GM18909 (cell line): Measurements from ENCODE around the gene APOA5.
"Not testable (repeated sequence)": the region's sequence is repeated elsewhere in the genome, so short reads cannot be mapped to it uniquely, and the experiment has no call there.

Experiments used
- ATAC-seq: cut with Tn5 transposase; IDR thresholded peaks from one replicate; pipeline ENCODE4 v1.9.1; 2021; ENCODE audit warnings: mild to moderate bottlenecking; ENCODE audit not compliant: unreplicated experiment, poor library complexity

APOA5 gene

DNA sequence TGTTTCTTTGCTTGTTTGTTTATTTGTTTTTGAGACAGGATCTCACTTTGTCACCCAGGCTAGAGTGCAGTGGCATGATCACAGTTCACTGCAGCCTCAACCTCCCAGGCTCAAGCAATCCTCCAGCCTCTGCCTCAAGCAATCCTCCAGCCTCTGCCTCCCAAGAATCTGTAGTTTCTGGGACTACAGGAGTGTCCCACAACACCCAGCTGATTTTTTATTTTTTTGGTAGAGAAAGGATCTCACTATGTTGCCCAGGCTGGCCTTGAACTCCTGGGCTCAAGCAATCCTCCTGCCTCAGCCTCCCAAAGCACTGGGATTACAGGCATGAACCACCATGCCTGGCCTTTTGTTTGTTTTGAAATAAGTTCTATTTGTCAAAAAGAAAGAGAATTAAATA lies 10.0 kb upstream of the APOA5 start:
- ATAC-seq = not testable (repeated sequence)

DNA sequence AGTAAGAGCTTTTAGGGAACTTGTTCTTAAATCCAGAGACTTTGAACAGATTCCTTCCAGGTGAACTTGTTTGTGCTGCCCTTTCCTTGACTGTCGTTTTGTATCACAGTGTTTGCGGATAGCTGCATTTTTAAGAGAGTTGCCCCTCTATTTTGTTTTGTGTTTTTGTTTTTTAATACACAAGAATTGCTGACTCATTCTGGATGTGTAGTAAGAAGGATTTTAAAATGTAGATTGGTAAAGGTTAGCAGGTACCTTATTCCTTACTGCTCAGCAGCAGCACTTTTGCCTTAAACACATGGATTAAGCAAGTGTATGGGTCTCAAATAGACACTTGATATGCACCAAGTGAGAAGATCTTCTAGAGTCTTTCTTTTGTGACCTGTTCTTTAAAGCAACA lies 8.9 kb upstream of the APOA5 start:
- ATAC-seq = no peak

DNA sequence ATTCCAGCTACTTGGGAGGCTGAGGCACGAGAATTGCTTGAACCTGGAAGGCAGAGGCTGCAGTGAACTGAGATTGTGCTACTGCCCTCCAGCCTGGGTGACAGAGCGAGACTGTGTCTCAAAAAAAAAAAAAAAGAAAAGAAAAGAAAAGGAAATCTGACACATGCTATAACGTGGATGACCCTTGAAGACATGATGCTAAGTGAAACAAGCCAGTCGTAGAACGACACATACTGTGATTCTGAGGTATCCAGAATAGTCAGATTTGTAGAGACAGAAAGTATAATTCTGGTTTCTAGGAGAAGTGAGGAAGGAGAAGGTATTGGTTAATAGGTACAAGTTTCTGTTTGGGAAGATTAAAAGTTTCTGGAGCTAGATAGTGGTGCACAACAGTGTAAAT lies 6.7 kb upstream of the APOA5 start:
- no peak for ATAC-seq

DNA sequence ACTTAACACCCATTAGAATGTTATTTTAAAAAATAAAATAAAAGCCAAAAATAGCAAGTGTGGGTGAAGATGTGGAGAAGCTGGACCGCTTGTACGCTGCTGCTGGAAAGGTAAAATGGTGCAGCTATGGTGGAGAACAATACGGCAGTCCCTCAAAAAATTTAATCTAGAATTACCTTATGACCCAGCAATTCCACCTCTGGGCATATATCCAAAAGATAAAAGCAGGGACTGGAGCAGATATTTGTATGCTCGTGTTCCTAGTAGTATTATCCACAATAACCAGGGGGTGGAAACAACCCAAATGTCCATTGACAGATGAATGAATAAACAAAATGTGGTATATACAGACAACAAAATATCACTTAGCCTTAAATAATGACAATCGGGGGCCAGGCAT lies 6.1 kb upstream of the APOA5 start:
- ATAC-seq = no peak

DNA sequence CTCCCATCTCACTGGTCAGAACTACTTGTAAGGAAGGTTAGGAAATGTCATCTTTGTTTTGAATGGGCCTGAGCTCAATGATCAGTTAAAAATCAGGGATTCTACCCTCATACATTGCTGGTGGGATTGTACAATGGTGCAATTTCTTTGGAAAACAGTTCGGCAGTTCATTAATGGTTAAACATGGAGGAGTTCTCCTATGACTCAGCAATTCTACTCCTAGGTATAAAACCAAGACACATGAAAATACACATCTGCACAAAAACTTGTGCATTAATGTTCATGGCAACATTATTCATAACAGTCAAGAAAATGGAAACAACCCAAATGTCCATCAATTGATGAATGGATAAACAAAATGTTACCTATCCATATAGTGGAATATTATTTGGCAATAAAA lies 4.9 kb upstream of the APOA5 start:
- ATAC-seq = no peak

DNA sequence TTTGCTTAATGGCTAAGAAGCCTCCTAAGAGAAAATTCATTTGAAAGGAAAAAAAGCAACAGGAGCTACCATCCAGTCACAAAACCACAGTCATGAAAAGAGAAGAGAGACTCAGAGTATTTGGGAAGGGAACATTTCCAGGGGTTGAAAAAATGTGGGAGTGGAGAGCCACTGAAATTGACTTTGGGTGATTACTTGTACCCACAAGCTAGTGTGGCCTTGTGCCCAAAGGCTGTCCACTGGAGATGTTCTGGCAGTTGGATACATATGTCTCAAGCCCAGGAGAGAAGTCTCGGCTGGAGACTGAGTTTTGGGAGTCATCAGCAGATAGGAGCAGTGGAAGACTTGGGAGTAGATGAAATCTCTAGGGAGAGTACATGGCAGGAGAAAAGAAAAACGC lies 3.2 kb upstream of the APOA5 start:
- ATAC-seq = no peak

DNA sequence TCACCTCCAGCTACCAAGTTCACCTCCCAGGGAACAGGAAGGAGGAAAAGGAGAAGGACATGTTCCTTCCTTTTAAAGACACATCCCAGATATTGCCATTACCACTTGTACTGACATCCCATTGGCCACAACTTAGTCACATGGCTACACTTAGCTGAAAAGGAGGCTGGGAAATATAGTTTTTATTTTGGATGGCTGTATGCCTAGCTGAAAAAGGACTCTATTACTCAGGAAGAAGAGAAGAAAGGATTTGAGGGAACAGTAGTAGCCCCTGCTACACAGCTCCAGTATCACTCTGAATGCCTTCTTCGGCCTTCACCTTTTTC lies 2.1 kb upstream of the APOA5 start:
- no peak for ATAC-seq

DNA sequence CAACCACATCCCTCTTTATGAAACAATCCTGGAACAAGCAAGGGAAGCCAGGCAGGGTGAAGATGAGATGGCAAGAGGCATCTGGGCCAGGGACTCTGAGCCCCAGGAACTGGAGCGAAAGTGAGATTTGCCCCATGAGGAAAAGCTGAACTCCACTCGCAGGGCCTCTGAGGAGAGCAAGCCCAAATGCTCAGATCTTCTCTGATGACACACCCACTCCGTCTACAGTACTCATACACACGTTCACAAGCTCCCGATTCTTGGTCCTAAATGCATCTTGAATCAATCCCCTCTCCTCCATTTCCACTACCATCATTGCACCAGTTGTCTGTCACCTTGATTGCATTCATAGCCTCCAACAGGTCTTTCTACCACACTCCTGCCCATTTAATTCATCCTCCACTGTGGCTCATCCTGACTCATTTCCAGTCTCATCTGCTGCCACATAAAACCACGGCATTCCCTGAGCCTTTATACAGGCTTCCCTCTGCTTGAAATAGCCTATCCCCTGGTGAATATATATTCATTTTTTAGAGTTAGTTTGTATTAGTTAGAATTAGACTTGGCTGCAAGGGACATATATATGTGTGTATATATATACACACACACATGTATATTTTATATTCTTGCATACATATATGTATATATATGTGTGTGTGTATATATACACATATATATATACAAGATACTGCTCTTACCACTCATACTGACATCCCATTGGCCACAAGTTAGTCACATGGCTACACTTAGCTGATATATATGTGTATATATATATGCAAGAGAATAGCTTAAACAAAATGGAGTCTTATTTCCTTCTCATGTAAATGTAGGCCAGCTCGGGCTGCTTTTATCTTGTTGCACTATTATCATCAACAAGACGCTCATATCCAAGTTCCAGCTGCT lies 1.4 kb upstream of the APOA5 start:
- ATAC-seq = no peak

DNA sequence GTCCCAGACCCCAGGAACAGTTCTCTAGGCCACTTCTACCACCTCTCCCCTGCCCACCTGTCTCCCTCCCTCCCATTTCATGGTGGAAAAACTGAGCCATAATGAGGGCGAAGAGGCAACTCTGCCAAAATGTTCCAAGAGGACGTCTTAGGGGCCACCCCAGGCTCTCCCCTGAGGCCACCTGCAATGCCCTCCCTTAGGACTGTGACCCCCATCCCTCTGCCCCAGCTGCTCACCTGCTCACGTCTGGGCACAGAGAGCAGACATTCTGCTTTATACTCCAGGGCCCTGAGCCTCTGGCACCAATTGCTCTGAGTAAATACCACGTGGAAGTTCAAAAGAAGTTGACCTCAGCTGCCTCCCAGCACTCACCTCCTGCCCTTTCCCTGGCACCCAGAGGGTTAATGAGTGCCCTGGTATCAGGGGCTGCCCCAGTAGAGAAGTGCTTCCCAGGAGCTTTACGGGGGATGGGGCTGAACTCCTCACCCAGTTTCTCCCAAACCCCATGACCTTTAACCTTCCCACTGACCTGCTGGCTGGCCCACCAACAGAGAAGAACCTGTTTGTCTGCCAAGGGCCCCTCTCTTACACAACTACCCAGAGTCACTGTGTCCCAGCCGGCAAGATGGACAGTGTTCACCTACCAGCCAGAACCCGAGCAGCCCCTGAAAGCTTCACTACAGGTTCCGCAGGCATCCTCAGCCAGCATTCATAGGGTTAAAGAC lies 627 bp upstream of the APOA5 start:
- ATAC-seq = no peak

DNA sequence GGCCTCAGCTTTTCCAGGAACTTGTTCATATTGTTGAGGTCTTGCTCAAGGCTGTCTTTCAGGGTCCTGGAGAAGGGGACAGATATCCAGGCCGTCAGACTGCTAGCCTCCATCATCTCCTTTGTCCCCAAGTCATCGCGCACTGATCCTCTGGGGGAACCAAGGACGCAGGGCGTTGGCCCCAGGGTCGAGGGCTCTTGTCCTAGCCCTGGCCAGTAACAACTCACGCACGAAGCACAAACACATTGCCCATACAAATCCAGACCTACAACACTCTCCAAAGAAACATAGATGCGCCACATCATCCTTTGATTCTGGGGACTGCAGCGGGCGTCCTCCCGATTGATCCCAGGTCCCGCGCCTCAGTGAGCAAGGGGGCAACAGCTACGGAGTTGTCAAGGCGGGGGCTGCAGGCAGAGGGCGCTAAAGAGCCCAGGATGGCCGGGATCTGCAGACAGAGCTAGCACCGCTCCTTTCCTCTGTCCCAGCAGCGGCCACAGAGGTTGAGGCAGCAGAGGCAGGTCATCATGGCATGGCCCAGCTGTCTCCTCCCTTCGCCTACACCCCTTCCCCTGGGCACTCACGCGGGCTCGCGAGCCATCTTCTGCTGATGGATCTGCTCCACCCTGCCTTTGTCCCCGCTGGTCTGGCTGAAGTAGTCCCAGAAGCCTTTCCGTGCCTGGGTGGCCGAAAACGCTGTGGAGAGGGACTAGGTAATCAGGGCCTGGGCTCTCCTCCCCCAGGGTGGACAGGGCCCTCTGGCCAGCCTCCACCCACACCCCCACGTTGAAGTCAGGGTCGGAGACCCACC lies 472 bp downstream of the APOA5 start:
- ATAC-seq = peak; percentile 39

DNA sequence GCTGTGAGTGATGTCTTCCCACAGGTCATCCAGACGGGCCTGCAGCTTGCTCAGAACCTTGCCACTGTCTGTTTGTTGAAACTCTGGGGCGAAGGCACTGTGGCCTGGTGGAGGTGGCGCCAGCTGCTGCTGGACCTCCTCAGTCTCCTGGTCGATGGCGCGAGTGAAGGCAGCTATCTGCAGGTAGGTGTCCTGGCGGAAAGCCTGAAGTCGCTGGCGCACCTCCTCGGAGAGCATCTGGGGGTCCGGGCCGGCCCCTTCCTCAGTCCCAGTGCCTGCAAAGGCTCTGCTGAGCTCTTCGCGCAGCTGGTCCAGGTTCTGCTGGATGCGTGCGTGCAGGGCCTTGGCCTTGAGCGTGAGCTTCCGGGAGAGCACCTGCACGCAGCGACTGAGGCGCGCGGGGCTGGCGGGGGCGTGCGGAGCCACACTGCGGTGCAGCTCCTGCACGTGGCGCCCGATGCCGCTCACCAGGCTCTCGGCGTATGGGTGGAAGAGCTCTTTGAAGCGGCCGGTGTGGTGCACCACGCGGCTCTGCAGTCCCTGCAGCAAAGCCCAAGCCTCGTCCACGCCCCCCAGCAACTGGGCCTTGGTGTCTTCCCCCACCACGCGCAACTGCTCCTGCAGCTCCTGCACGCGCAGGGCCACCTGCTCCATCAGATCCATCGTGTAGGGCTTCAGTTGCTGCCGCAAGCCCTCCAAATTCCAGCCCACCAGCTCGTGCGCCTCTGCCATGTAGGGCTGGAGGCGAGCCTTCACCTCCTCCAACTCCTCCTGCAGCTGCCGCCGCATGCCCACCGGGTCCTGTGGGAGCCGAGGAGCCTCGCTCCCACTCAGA lies 1.3 kb downstream of the APOA5 start:
- no peak for ATAC-seq

DNA sequence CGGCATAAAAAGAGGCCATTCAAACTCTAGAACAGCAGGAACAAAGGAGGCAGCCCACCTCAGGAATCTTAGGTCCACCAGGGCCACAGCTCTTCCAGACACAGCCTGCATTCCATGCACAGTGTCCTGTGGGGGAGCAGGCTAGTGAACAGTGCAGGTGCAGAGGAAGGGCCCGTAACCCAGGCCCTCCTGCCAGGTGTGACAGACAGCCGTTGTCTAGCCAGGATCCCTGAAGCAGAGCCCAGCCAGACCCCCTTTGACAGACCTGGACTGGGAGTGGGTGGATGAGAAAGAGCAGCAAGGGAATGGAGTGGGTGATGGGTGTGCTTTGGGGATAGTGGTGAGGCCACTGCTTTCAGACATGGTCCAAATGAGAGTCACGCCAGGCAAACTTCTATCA lies 2.7 kb downstream of the APOA5 start:
- ATAC-seq = no peak

DNA sequence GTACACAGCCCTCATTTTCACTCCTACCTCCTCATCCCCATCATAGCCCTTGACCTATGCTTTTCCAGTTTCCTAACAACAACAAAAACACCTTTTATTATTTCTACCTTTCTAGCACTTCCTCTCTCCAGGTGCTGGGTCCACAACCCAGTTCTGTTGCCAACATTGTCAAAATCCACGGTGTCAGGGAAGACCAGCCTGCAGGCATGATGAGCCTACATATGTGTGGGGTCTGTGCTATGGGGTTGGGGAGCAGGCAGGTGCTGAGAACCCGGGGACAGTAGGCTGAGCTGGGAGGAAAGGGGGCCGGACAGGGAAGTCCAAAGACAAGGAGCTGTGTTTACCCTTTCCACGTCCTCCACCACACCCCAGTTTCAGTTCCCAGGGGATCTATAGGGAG lies 3.1 kb downstream of the APOA5 start:
- no peak for ATAC-seq

DNA sequence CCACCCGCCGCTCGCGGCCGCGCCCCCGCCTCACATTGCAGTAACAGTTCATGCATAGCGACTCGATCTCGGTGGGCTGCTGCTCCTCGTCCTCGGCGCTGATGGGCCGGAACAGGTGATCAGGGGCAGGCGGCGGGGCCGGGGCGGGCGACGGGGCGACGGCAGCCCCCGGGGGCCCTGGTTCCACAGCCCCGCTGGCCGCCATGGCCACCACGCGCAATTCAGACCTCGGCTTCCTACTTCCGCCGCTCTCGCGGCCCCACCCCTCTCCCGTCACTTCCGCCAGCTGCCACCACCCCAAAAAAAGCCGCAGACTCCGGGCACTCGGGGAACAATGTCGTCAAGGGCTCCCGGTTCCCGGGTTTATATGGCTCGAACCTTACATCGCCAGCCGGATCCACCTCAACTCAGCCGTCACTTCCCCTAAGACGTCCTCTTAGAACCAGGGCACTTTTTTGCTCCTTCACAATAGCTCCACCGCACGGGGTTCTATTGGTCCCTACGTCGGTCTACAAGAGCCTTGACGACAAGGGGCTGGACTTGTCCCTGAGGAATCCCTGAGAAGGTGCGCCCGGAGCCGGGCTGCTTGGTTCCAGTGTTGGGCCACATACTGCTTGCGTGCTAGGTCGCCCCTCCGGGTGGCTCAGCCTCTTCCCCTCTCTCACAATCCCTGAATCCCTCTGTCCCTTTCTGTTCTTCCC lies 3.7 kb downstream of the APOA5 start, which contains the start of gene ZPR1:
TSS of gene ZPR1 (minus strand) at position 238 of the 701 bp plus-strand sequence. CDS start at position 205, 33 bp downstream.
- ATAC-seq = peak; percentile 86

DNA sequence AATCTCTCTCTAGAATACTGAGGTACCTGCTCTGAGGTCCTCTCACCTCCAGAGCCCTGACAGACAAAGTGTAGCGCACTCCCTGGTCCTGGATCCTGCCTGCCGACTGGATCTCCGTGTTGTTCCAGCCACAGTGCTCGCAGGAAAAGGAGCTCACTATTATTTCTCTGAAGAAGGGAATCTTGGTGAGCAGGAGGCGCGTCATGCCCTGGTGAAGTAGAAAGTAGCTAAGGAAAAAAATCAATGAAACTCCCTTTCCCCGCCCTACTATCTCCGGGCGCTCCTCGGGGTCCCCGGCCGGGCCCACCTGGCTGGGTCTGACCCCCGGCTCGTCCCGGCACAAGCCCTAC lies 4.3 kb downstream of the APOA5 start:
- ATAC-seq = no peak

DNA sequence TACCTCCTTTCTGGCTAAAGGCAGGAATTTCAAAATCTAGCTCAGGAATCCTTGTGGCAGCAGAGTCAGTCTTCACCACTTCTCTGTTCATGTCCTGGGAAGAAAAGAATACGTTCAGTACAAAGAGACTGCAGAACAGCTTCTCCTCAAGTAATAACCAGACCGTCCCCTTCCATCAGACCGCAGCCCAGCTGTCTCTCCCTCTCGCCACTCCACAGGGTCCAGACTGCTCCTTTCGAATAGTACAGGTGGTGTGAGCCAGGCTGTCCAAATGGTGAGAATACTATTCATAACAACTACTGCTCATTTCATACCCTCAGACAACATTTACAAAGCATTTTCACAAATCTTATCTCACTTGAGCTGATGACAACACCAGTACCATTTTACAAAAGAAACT lies 4.7 kb downstream of the APOA5 start:
- no peak for ATAC-seq

DNA sequence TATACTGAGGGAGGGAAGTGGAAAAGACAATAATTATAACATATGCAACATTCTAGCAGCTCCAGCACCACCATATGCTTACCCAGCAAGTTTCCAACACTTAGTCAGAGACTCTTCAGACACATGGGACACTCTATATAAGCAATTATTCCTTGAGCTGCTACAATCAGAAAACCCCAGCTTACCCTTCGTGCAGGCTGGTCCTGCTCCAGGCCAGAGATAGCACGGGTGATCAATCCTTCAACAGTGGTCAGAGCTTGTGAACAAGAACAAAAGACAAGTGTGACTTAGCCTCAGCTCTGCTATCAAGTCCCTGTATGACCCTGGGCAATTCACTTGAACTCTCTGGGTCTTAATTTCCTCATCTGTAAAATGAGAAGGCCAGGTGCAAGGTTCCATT lies 5.4 kb downstream of the APOA5 start:
- ATAC-seq = no peak

DNA sequence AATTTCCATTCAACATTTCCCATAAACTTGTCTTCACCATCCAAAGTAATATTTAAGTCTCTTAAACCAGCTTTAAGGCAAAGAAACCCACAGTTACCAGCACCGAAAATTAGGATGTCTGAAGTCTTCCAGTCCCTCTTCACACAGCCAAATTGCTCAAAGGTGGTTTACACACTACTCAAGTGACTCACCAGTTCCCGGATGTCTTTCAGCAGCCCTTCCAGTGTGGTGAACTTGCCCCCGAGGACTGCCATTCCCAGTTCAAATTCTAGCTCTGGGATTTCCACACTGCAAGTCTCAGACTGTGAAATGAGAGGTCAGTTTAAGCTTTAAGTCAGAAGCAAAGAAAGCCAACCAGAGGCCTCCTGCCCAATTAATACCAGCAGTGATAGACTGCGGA lies 9.0 kb downstream of the APOA5 start:
- ATAC-seq = no peak

DNA sequence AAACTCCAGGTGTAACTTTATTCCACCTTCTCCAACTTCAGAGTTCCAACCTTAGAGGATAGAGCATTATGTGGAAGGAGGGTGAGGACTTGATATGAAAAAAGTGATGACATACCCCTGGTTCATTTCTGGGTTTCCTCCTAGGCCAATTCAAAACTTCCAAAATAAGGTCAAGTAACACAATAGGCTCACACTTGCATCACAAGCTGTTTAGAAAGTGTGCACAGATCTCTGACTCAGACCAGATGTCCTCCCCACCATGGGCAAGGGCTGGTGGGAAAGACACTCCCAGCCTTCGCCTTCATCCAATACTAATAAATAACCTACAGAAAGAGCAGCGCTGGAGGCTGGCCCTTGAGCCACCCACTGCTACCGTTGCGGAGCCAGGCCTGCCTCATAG lies 13.1 kb downstream of the APOA5 start:
- ATAC-seq = no peak

DNA sequence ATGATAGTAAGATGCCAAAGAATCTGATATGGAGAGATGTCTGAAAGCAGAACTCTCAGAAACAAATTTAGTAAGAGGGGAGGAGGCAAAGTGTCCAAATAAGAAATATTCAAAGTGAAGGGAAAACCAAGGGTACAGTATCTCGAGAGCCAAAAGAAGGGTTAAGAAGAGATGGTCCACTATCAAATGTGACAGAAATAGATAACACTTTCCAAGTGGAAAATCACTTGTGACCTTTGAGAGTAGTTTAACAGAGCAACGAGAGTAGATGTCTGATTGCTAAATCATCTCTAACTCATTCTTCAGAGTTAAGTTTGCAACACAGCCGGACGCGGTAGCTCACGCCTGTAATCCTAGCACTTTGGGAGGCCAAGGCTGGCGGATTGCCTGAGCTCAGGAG lies 14.6 kb downstream of the APOA5 start:
- ATAC-seq = no peak
